NCI-H774 (cell line): ENCODE data around the gene RPS14.

ENCODE experiments used
- DNase-seq: peaks from one replicate; lab custom pipeline; 2025; lab: John Stamatoyannopoulos, UW

The RPS14 gene

DNA sequence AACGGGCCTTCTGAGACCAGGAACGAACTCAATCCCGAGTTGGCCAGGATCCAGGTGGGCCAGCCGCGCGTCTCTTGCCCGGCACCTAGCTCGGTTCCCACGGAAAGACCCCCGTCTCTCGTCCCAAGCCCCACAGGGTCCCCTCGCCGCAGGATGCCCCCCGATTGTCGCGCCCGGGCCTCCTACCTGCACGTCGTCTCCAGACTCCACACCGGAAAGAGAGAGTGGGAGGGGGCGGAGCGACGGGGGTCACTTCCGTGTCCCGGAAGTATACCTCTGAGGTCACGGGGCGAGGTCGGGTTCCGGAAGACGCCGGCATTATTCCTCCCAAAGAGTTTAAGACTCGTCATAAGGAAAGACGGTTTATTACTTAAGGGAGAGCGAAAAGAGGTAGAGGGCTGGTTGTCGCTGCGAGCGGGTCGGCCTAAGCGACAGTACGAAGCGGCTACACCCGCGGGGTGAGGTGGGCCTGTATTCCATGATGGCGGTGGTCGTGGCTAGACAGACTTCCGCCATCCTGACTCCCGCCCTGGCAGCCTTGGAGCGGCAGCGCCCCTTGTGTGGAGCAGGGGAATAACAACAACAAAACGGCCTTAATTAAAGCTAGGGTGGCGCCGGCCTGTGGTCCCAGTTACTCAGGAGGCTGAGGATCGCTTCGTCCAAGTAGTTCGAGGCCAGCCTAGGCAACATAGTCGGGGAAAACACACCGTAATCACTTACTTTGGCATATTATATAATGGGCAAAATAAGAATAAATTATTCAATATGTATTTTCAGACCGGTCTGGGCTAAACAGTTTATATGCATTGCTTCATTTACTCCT lies at the start of gene RPS14:
Gene RPS14, minus strand, starts transcription at position 223 of the 823 bp plus-strand sequence. CDS start 2,006 bp downstream, outside the sequence.
- peak; percentile 89 for DNase-seq

DNA sequence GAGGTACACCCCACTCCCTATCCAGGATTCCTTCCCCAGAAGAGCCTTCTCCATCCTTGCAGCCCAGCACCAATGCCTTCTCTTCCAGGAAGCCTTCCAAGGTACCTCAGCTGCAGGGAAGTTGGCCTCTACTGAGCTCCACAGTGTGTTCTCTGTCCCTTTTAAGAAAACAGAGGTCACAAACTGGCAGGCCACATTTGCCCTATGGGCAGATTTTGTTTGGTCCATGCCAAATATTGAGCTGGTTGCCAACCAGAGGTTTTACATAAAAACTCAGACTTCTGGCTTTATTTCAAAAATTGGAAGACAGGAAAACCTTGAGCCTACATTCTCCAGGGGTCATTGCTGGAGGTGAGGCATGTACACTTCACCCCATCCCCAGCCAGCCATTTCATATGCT lies 49.4 kb upstream of the RPS14 start:
- no peak for DNase-seq

DNA sequence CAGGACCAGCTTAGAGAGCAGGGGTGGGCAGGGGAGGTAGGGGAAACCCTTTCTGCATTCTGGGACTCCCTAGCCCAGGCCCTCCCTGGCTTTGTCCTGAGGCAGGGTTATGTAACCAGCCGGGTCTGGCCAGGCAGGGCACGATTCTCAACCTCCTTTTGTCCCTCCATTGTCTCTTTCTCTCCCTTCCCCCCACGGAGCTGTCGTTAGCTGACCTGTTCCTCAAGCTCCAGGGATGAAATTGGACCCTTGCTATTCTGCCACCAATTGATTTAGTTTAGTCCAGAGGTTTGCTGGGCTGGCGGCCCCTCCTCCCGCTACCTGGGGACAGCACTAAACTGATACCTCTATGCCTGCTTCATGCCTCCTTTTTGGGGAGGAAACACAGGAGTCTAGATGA lies 49.0 kb upstream of the RPS14 start:
- DNase-seq = no peak

DNA sequence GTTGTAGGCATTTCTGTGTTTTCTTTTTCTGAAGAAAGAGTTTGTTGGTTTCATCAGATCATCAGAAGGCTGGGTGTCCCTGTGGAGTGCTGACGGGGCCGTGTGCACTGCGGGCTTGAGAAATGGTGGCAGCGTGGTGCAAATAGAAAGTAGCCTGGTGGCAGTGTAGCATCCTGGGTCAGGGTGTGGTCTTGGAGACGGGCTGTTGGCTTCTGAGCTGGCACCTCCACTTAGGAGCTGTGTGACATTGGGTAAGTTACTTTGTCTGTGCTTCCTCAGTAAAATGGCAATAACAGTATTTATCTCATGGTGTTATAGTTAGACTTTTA lies 48.4 kb upstream of the RPS14 start:
- no peak for DNase-seq

- no peak for DNase-seq
Observed at GRCh38 chr5:150497274-150497988, 47.9 kb upstream of the RPS14 start.

- no peak for DNase-seq
Observed at GRCh38 chr5:150496534-150496933, 47.0 kb upstream of the RPS14 start.

- DNase-seq = no peak
Observed at GRCh38 chr5:150496098-150496497, 46.6 kb upstream of the RPS14 start.

GRCh38 chr5:150492621-150493020 lies 43.1 kb upstream of the RPS14 start:
- DNase-seq = no peak

- DNase-seq = no peak
Observed at GRCh38 chr5:150491876-150492275, 42.3 kb upstream of the RPS14 start.

- no peak for DNase-seq
Observed at GRCh38 chr5:150490754-150491153, 41.2 kb upstream of the RPS14 start.

- no peak for DNase-seq
Observed at GRCh38 chr5:150490296-150490669, 40.7 kb upstream of the RPS14 start.

- DNase-seq = no peak
Observed at GRCh38 chr5:150489360-150490295, 40.1 kb upstream of the RPS14 start.

DNA sequence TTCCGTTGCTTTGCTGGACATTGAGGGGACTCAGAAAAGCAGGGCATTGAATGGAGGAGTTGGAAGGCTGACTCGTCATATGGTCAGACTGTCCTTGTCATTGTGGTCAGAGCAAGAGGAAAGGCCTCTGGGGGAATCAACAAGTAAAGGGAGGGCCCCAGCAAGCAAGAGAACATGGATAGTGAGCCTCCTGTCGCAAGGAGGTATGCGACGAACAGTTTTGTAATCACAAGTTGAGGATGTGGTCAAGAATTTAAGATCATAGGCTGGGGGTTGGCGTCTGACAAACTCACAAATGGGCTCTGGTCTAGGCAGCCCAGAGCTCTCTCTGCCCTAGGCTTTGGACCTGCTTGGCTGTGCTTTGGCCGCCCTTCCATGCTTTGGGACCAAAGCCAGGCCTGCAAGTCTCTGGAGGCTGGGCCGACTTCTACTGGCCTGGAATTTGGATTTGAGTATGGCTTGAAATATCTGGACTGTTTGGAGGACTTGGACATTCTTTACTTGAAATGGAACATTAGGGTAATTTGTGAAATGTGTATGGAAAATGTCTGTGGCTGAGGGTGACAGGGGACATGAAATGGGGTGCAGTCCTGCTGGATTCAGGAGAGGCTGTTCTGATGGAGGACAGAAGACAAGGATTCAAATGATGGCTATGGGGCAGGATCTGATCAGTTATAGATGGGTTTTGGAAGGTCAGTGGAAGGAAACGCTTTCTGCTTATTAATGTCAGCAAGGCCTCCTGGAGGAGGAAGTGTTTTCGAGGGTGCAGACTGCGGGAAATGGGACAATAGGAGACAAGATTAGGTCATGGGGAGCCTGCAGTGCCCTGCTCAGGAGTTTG lies 39.2 kb upstream of the RPS14 start:
- no peak for DNase-seq

- no peak for DNase-seq
Observed at GRCh38 chr5:150487199-150488061, 37.9 kb upstream of the RPS14 start.

DNA sequence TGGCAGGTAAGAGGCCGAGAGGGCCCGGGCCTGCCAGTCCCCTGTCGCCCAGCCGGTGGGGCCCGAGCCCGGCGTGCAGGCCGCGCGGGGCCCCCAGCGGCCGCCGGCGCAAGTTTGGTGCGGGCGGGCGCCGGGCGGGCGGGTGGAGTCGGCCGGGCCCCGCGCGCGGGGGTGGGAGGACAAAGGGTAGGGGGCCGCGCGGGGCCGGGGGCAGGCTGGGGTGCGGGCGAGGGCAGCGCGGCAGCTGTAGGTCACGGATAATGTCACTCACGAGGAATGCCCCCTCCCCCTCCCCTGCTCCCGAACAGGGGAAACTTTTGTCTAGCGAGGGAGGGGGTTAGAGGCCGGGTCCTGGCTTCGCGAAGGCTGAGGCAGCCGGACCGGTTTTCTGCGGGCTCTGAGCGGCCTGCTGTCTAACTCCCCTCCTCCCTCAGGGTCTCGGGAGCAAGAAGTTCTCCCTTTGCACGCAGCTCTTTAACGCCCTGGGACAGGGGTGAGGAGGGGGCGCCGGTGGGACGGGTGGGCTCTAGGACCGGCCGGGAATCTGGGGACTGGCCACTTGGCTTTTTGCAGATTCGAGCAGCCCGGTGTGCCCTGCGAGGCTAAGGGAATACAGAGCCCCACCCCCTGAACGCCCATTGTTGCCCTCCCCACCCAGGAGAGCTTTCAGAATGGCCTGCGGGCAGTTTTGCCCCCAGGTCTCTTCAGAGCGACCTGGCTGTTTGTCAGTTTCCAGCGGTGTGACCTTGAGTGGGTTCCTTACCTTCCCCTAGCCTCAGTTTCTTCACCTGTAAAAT lies 37.1 kb upstream of the RPS14 start:
- DNase-seq = no peak

GRCh38 chr5:150485693-150486401 lies 36.3 kb upstream of the RPS14 start:
- DNase-seq = no peak

GRCh38 chr5:150484964-150485692 lies 35.6 kb upstream of the RPS14 start:
- no peak for DNase-seq

GRCh38 chr5:150481972-150482406 lies 32.5 kb upstream of the RPS14 start:
- DNase-seq = no peak

GRCh38 chr5:150481708-150481965 lies 32.1 kb upstream of the RPS14 start:
- DNase-seq = no peak
